ENCODE results near the gene TMEM145.
A peak's percentile ranks its signal among the peaks of the same experiment; 100 is the strongest.

Gene TMEM145

GRCh38 chr19:42271861-42272534 lies 41.1 kb upstream of the TMEM145 start:
- Histone ChIP-seq H3K36me3 (ENCODE audit: control insufficient read depth, insufficient read depth, low read length) (peaks cover 54% of the 10 kb centered on the region), H3K9me3 (ENCODE audit: control insufficient read depth, low read length) (no peaks in the 10 kb centered on the region), H3K4me1 (ENCODE audit: control insufficient read depth, insufficient read depth, low read length, poor library complexity, severe bottlenecking) (peaks cover 33% of the 10 kb centered on the region), H3K4me3 (ENCODE audit: extremely low read depth, insufficient read depth, low read length, poor library complexity, severe bottlenecking) (no peak overlapping the region), H3K27ac (ENCODE audit: low read depth, low read length, severe bottlenecking) (no peak overlapping the region)
- 97 to 99% methylated on average over 26 to 34 of the region's 35 CpGs for WGBS, 2 experiments (ENCODE audit: insufficient coverage in 2 of 2)

- Histone ChIP-seq H3K36me3 (ENCODE audit: control insufficient read depth, insufficient read depth, low read length) (peaks cover 56% of the 10 kb centered on the region), H3K9me3 (ENCODE audit: control insufficient read depth, low read length) (no peaks in the 10 kb centered on the region), H3K4me1 (ENCODE audit: control insufficient read depth, insufficient read depth, low read length, poor library complexity, severe bottlenecking) (peaks cover 31% of the 10 kb centered on the region), H3K4me3 (ENCODE audit: extremely low read depth, insufficient read depth, low read length, poor library complexity, severe bottlenecking) (no peak overlapping the region), H3K27ac (ENCODE audit: low read depth, low read length, severe bottlenecking) (no peak overlapping the region)
- 93 to 100% methylated on average over 2 to 5 of the region's 9 CpGs for WGBS, 2 experiments (ENCODE audit: insufficient coverage in 2 of 2)
Measured at GRCh38 chr19:42272535-42272897, 40.6 kb upstream of the TMEM145 start.

DNA sequence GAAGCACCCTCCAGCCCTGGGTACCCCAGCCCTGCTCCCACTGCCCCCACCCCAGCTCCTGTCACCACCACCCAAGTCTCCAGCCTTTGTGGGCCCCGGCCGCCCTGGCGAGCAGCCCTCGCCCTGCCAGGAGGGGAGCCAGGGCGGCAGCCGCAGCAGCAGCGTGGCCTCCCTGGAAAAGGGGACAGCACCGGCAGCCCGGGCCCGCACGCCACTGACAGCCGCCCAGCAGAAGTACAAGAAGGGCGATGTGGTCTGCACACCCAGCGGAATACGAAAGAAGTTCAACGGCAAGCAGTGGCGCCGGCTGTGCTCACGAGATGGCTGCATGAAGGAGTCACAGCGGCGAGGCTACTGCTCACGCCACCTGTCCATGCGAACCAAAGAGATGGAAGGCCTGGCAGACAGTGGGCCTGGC lies 40.1 kb upstream of the TMEM145 start:
- 97% methylated on average over 18 to 23 of the region's 23 CpGs for WGBS, 2 experiments (ENCODE audit: insufficient coverage in 2 of 2)
- Histone ChIP-seq H3K9me3 (ENCODE audit: control insufficient read depth, low read length) (no peaks in the 10 kb centered on the region), H3K4me1 (ENCODE audit: control insufficient read depth, insufficient read depth, low read length, poor library complexity, severe bottlenecking) (peaks cover 32% of the 10 kb centered on the region), H3K36me3 (ENCODE audit: control insufficient read depth, insufficient read depth, low read length) (peaks cover 56% of the 10 kb centered on the region), H3K27ac (ENCODE audit: low read depth, low read length, severe bottlenecking) (no peak overlapping the region), H3K4me3 (ENCODE audit: extremely low read depth, insufficient read depth, low read length, poor library complexity, severe bottlenecking) (no peak overlapping the region)

GRCh38 chr19:42273407-42274064 lies 39.6 kb upstream of the TMEM145 start:
- 96 to 97% methylated on average over 40 to 41 of the region's 43 CpGs for WGBS, 2 experiments (ENCODE audit: insufficient coverage in 2 of 2)
- Histone ChIP-seq H3K36me3 (ENCODE audit: control insufficient read depth, insufficient read depth, low read length) (peaks cover 56% of the 10 kb centered on the region), H3K4me1 (ENCODE audit: control insufficient read depth, insufficient read depth, low read length, poor library complexity, severe bottlenecking) (peaks cover 37% of the 10 kb centered on the region), H3K27ac (ENCODE audit: low read depth, low read length, severe bottlenecking) (no peak overlapping the region), H3K9me3 (ENCODE audit: control insufficient read depth, low read length) (no peaks in the 10 kb centered on the region), H3K4me3 (ENCODE audit: extremely low read depth, insufficient read depth, low read length, poor library complexity, severe bottlenecking) (no peak overlapping the region)

- no peak overlapping the region for H3K27ac ChIP-seq (ENCODE audit: low read depth, low read length, severe bottlenecking)
- H3K4me3 ChIP-seq (ENCODE audit: extremely low read depth, insufficient read depth, low read length, poor library complexity, severe bottlenecking), result no peak overlapping the region
- H3K9me3 ChIP-seq (ENCODE audit: control insufficient read depth, low read length), result no peaks in the 10 kb centered on the region
- WGBS, 2 experiments (ENCODE audit: insufficient coverage in 2 of 2), result 94 to 95% methylated on average over 15 to 20 of the region's 22 CpGs
- H3K4me1 ChIP-seq (ENCODE audit: control insufficient read depth, insufficient read depth, low read length, poor library complexity, severe bottlenecking), result peaks cover 43% of the 10 kb centered on the region
- H3K36me3 ChIP-seq (ENCODE audit: control insufficient read depth, insufficient read depth, low read length), result peaks cover 56% of the 10 kb centered on the region
Measured at GRCh38 chr19:42274065-42274682, 38.9 kb upstream of the TMEM145 start.

GRCh38 chr19:42275103-42275502 lies 38.0 kb upstream of the TMEM145 start:
- 89 to 91% methylated on average over 7 of the region's 7 CpGs for WGBS, 2 experiments (ENCODE audit: insufficient coverage in 2 of 2)
- H3K36me3 ChIP-seq (ENCODE audit: control insufficient read depth, insufficient read depth, low read length), result peaks cover 56% of the 10 kb centered on the region
- no peak overlapping the region for H3K4me3 ChIP-seq (ENCODE audit: extremely low read depth, insufficient read depth, low read length, poor library complexity, severe bottlenecking)

DNA sequence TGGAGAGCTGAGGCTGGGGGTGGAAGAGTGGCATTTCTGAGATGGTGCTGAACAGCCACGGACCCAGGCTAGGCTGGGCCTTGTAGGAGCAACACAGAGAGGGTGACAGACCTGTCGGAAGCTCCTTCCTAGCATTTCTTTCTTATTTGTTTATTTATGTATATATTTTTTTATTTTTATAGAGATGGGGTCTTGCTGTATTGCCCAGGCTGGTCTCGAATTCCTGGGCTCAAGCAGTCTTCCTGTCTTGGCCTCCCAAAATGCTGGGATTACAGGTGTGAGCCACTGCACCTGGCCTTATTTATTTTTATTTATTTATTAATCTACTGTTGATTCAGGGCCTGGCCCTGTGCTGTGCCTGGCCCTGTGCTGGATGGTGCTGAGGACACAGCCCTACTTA lies 37.6 kb upstream of the TMEM145 start:
- Histone ChIP-seq H3K4me3 (ENCODE audit: extremely low read depth, insufficient read depth, low read length, poor library complexity, severe bottlenecking) (no peak overlapping the region), H3K9me3 (ENCODE audit: control insufficient read depth, low read length) (no peaks in the 10 kb centered on the region), H3K36me3 (ENCODE audit: control insufficient read depth, insufficient read depth, low read length) (peaks cover 56% of the 10 kb centered on the region), H3K4me1 (ENCODE audit: control insufficient read depth, insufficient read depth, low read length, poor library complexity, severe bottlenecking) (peaks cover 37% of the 10 kb centered on the region), H3K27ac (ENCODE audit: low read depth, low read length, severe bottlenecking) (no peak overlapping the region)
- WGBS, 2 experiments (ENCODE audit: insufficient coverage in 2 of 2), result 100% methylated on average over 1 of the region's 3 CpGs; no CpG with 5 or more reads in 1 of the 2 experiments

More at GRCh38 chr19:42275103-42275502, 38.0 kb upstream of the TMEM145 start:
- Histone ChIP-seq H3K9me3 (ENCODE audit: control insufficient read depth, low read length) (no peaks in the 10 kb centered on the region), H3K4me1 (ENCODE audit: control insufficient read depth, insufficient read depth, low read length, poor library complexity, severe bottlenecking) (peaks cover 41% of the 10 kb centered on the region), H3K27ac (ENCODE audit: low read depth, low read length, severe bottlenecking) (no peak overlapping the region)

DNA sequence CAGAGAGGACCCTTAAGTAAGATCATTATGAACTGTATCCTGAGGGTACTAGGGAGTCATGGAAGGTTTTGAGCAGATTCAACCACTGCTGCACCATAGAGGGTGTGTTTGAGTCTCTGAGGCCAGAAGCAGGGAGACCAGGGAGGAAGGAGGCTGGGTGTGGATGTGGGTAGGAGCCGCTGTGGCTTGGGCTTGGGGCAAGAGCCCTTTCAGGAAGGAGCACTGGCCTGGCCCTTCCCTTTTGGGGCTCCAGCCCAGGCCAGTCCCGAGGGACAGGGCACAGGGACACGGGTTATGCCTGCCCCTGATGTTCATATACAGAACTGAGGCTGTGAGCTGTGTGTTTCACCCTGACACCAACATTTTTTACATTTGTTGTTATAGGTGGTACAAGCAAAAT lies 36.8 kb upstream of the TMEM145 start:
- no peak overlapping the region for H3K4me3 ChIP-seq (ENCODE audit: extremely low read depth, insufficient read depth, low read length, poor library complexity, severe bottlenecking)
- H3K36me3 ChIP-seq (ENCODE audit: control insufficient read depth, insufficient read depth, low read length), result peaks cover 56% of the 10 kb centered on the region
- H3K9me3 ChIP-seq (ENCODE audit: control insufficient read depth, low read length), result no peaks in the 10 kb centered on the region
- H3K4me1 ChIP-seq (ENCODE audit: control insufficient read depth, insufficient read depth, low read length, poor library complexity, severe bottlenecking), result peaks cover 32% of the 10 kb centered on the region
- WGBS, 2 experiments (ENCODE audit: insufficient coverage in 2 of 2), result 100% methylated on average over 1 of the region's 3 CpGs
- H3K27ac ChIP-seq (ENCODE audit: low read depth, low read length, severe bottlenecking), result no peak overlapping the region

DNA sequence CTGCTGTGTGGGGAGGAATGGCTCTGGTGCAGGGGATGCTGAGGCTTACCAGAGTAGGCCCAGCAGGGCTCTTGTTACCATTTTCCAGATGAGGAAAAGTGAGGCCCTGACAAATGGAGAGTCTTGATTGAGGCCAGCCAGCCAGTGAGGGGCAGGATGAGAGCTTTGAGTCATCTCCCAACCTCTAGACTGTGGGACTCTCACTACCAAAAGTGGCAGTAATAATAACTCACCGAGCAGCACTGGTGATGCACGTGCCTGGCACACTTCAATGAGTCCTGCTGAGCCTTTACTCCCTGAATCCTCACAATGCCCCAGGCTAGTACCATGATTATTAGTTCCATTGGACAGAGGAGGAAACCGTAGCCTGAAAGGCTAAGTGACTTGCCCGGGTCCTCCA lies 36.3 kb upstream of the TMEM145 start:
- Histone ChIP-seq H3K36me3 (ENCODE audit: control insufficient read depth, insufficient read depth, low read length) (peaks cover 50% of the 10 kb centered on the region), H3K27ac (ENCODE audit: low read depth, low read length, severe bottlenecking) (no peak overlapping the region), H3K4me3 (ENCODE audit: extremely low read depth, insufficient read depth, low read length, poor library complexity, severe bottlenecking) (no peak overlapping the region), H3K9me3 (ENCODE audit: control insufficient read depth, low read length) (no peaks in the 10 kb centered on the region), H3K4me1 (ENCODE audit: control insufficient read depth, insufficient read depth, low read length, poor library complexity, severe bottlenecking) (peaks cover 32% of the 10 kb centered on the region)
- WGBS, 2 experiments (ENCODE audit: insufficient coverage in 2 of 2), result 92 to 96% methylated on average over 4 of the region's 4 CpGs

GRCh38 chr19:42277821-42278451 lies 35.2 kb upstream of the TMEM145 start:
- Histone ChIP-seq H3K36me3 (ENCODE audit: control insufficient read depth, insufficient read depth, low read length) (peaks cover 39% of the 10 kb centered on the region), H3K9me3 (ENCODE audit: control insufficient read depth, low read length) (no peaks in the 10 kb centered on the region), H3K4me1 (ENCODE audit: control insufficient read depth, insufficient read depth, low read length, poor library complexity, severe bottlenecking) (peaks cover 42% of the 10 kb centered on the region), H3K4me3 (ENCODE audit: extremely low read depth, insufficient read depth, low read length, poor library complexity, severe bottlenecking) (no peak overlapping the region), H3K27ac (ENCODE audit: low read depth, low read length, severe bottlenecking) (peak overlapping the region; percentile 29)
- 86 to 89% methylated on average over 9 to 10 of the region's 10 CpGs for WGBS, 2 experiments (ENCODE audit: insufficient coverage in 2 of 2)

All from mesodermal cell (in vitro differentiated cells).